WTC11 (cell line): ENCODE results near the gene TCHH. TPM values are rescaled to one million over a fixed set of nuclear protein-coding genes. Genes with fewer than 3 reads are reported as not detected.

Experiments
- ATAC-seq: fragments of 200-7000 bp; cut with Tn5 transposase; 2 replicates; pipeline ENCODE4 v1.10.0; 2021; ENCODE audit warnings: mild to moderate bottlenecking, moderate library complexity
- CTCF ChIA-PET: fragments of 300-600 bp; sonication (Branson Sonifier 250); formaldehyde crosslinking; loops from one replicate; lab custom pipeline; 2021; ENCODE audit warnings: antibody characterized with exemption; lab: Charles Lee
- POLR2A ChIA-PET: fragments of 350-600 bp; sonication (Branson Sonifier 250); formaldehyde crosslinking; loops from one replicate; lab custom pipeline; 2021; ENCODE audit warnings: antibody characterized with exemption; lab: Charles Lee
- DNase-seq: peaks from one replicate; pipeline ENCODE4 v3.0.0; 2021; ENCODE audit warnings: low spot score
- H3K27ac Mint-ChIP-seq: 2 replicates; pipeline ENCODE4 v1.8.0; 2021; ENCODE audit warnings: mixed read lengths
- H3K27me3 Mint-ChIP-seq: 2 replicates; pipeline ENCODE4 v1.8.0; 2021; ENCODE audit warnings: low read depth, mild to moderate bottlenecking, moderate library complexity, mixed read lengths
- H3K36me3 Mint-ChIP-seq: 2 replicates; pipeline ENCODE4 v1.8.0; 2021; ENCODE audit warnings: mixed read lengths
- H3K4me1 Mint-ChIP-seq: 2 replicates; pipeline ENCODE4 v1.8.0; 2022; ENCODE audit warnings: mixed read lengths
- H3K4me3 Mint-ChIP-seq: 2 replicates; pipeline ENCODE4 v1.8.0; 2021; ENCODE audit warnings: mild to moderate bottlenecking, moderate library complexity, mixed read lengths
- H3K9me3 Mint-ChIP-seq: 2 replicates; pipeline ENCODE4 v1.8.0; 2021; ENCODE audit warnings: mixed read lengths
- CREM ChIP-seq: sonication (generic); formaldehyde crosslinking; IDR thresholded peaks from 2 replicates; pipeline ENCODE4 v1.8.1; 2022; ENCODE audit warnings: mild to moderate bottlenecking, missing genetic modification reagents, moderate library complexity
- EMX1 ChIP-seq: fragments of 250-450 bp; sonication (Bioruptor Pico); IDR thresholded peaks from 2 replicates; pipeline ENCODE4 v1.8.0; 2021; ENCODE audit warnings: mild to moderate bottlenecking
- FOXP1 ChIP-seq: sonication (generic); formaldehyde crosslinking; IDR thresholded peaks from 2 replicates; pipeline ENCODE4 v1.8.0; 2022; ENCODE audit warnings: missing genetic modification reagents, mild to moderate bottlenecking, moderate library complexity, borderline replicate concordance
- FOXP4 ChIP-seq: sonication (generic); formaldehyde crosslinking; IDR thresholded peaks from 2 replicates; pipeline ENCODE4 v1.8.0; 2022; ENCODE audit warnings: mild to moderate bottlenecking, missing genetic modification reagents
- HMGA2 ChIP-seq: fragments of 250-450 bp; sonication (Bioruptor Pico); IDR thresholded peaks from 2 replicates; pipeline ENCODE4 v1.4.0; 2021; ENCODE audit warnings: mild to moderate bottlenecking, moderate library complexity
- IRF1 ChIP-seq: sonication (generic); formaldehyde crosslinking; IDR thresholded peaks from 2 replicates; pipeline ENCODE4 v1.8.0; 2023; ENCODE audit warnings: missing genetic modification reagents
- PRDM15 ChIP-seq: sonication (generic); formaldehyde crosslinking; IDR thresholded peaks from 2 replicates; pipeline ENCODE4 v1.8.0; 2022; ENCODE audit warnings: missing genetic modification reagents
- USF1 ChIP-seq: sonication (generic); formaldehyde crosslinking; IDR thresholded peaks from 2 replicates; pipeline ENCODE4 v1.8.0; 2022; ENCODE audit warnings: mild to moderate bottlenecking, missing genetic modification reagents
- ZNF219 ChIP-seq: sonication (generic); formaldehyde crosslinking; IDR thresholded peaks from 2 replicates; pipeline ENCODE4 v1.8.0; 2023; ENCODE audit warnings: missing genetic modification reagents, mild to moderate bottlenecking, borderline replicate concordance
- ZNF232 ChIP-seq: sonication (generic); formaldehyde crosslinking; IDR thresholded peaks from 2 replicates; pipeline ENCODE4 v1.8.0; 2022; ENCODE audit warnings: mild to moderate bottlenecking, missing genetic modification reagents
- ZNF263 ChIP-seq: sonication (generic); formaldehyde crosslinking; IDR thresholded peaks from 2 replicates; pipeline ENCODE4 v1.8.1; 2022; ENCODE audit warnings: low read depth, mild to moderate bottlenecking, moderate library complexity, missing genetic modification reagents
- ZNF396 ChIP-seq: fragments of 250-450 bp; sonication (Bioruptor Pico); IDR thresholded peaks from 2 replicates; pipeline ENCODE4 v1.8.0; 2021; ENCODE audit warnings: mild to moderate bottlenecking, moderate library complexity, borderline replicate concordance
- ZNF532 ChIP-seq: fragments of 250-450 bp; sonication (Bioruptor Pico); IDR thresholded peaks from 2 replicates; pipeline ENCODE4 v1.9.0; 2021; ENCODE audit warnings: mild to moderate bottlenecking, borderline replicate concordance
- ZNF671 ChIP-seq: fragments of 250-450 bp; sonication (Bioruptor Pico); IDR thresholded peaks from 2 replicates; pipeline ENCODE4 v1.8.0; 2021; ENCODE audit warnings: mild to moderate bottlenecking
- total RNA-seq: library from RNA; stranded (reverse); gene quantifications from 3 replicates; pipeline ENCODE4 v1.2.3, GENCODE V29; 2021
- TF ChIP-seq, protein P1 (sequence below): sonication (generic); formaldehyde crosslinking; IDR thresholded peaks from 2 replicates; pipeline ENCODE4 v1.8.1; 2022; ENCODE audit warnings: missing genetic modification reagents, borderline replicate concordance
- TF ChIP-seq, protein P2 (sequence below): fragments of 250-450 bp; sonication (Bioruptor Pico); IDR thresholded peaks from 2 replicates; pipeline ENCODE4 v1.9.0; 2021; ENCODE audit warnings: mild to moderate bottlenecking
- TF ChIP-seq, protein P3 (sequence below): sonication (generic); formaldehyde crosslinking; IDR thresholded peaks from 2 replicates; pipeline ENCODE4 v1.8.1; 2022; ENCODE audit warnings: low read depth, missing genetic modification reagents, borderline replicate concordance
- TF ChIP-seq, protein P4 (sequence below): sonication (generic); formaldehyde crosslinking; IDR thresholded peaks from 2 replicates; pipeline ENCODE4 v1.8.1; 2023; ENCODE audit warnings: mild to moderate bottlenecking, missing genetic modification reagents

The TCHH gene
- total RNA-seq, 1 experiment from 2014 or later: 0.04 TPM

DNA sequence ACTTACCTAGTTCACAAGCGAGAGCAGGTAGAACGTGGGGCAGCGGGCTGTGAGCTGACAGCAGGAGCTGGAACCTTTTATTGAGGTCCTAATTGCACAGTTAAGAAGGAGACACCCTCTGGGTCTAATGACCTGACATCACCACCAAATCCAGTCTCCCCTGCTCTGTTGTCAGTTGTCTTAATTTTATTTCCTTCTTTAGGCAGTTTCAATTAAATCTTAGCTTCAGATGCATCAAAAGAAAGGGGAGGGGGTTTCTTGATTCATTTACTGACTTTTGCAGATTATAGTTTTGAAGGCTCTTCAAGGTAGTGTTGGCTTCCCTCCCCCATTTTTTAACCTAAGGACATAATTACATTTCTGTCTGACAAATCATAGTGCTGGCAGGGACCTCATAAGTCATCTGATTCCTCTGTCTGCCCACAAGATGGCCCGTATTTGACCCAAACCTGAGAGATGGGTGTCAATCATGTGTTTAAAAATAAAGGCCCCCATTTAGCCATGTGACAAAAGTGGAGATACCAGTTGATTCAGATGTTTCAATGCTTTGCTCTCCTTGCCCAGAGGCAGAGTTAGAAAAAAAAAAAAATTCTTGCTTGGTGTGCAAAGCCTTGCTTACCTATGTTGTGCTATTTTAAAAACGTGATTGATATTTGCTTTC, 26.1 kb downstream of the TCHH start, which contains the start of gene TCHHL1 (continued):
- no peak for TF ChIP-seq PRDM15 (CRISPR knock-in tag)

DNA sequence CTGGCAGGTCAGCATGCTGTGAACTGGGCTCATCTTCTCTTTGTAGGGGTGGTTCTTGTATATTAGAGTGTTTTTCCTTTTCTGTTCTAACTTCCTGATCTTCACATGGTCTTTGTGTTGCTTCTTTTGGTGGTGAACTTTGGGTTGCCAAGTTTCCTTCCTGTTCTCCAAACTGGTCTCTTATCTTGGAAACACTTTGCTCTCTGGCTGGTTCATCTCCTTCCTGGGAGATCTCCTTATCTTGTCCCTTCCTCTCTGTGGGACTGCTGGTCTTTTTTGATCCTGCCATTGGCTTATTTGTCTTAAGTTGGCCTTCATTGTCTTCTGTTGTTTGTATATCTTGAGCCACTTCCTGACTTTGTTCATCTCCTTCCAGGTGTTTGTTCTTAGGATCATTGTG, 28.5 kb downstream of the TCHH start:
- H3K9me3 Mint-ChIP-seq: peaks cover 34% of the 10 kb centered on the region
- no peaks in the 10 kb centered on the region for H3K36me3 Mint-ChIP-seq
- POLR2A ChIA-PET: no interaction called here
- CTCF ChIA-PET: interaction anchor here (1.9 kb wide), 1 partner anchor 24 kb away, joined by 6 read pairs; no protein-coding TSS in a partner anchor
- ATAC-seq: no peak
- no peak overlapping the region for H3K4me3 Mint-ChIP-seq
- H3K27ac Mint-ChIP-seq: no peak overlapping the region
- no peaks in the 10 kb centered on the region for H3K4me1 Mint-ChIP-seq
- DNase-seq: no peak
- peaks cover 19% of the 10 kb centered on the region for H3K27me3 Mint-ChIP-seq
- no peak for TF ChIP-seq ZNF263 (CRISPR knock-in tag)
- no peak for TF ChIP-seq ZNF232
- no peak for TF ChIP-seq FOXP1
- no peak for TF ChIP-seq USF1 (CRISPR knock-in tag)
- TF ChIP-seq, protein P1, sequence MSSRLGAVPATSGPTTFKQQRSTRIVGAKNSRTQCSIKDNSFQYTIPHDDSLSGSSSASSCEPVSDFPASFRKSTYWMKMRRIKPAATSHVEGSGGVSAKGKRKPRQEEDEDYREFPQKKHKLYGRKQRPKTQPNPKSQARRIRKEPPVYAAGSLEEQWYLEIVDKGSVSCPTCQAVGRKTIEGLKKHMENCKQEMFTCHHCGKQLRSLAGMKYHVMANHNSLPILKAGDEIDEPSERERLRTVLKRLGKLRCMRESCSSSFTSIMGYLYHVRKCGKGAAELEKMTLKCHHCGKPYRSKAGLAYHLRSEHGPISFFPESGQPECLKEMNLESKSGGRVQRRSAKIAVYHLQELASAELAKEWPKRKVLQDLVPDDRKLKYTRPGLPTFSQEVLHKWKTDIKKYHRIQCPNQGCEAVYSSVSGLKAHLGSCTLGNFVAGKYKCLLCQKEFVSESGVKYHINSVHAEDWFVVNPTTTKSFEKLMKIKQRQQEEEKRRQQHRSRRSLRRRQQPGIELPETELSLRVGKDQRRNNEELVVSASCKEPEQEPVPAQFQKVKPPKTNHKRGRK (CRISPR knock-in tag): no peak
- no peak for TF ChIP-seq ZNF219 (CRISPR knock-in tag)
- no peak for TF ChIP-seq CREM (CRISPR knock-in tag)
- no peak for TF ChIP-seq ZNF396 (CRISPR knock-in tag)
- no peak for TF ChIP-seq EMX1 (CRISPR knock-in tag)
- no peak for TF ChIP-seq ZNF532 (CRISPR knock-in tag)
- no peak for TF ChIP-seq FOXP4 (CRISPR knock-in tag)
- TF ChIP-seq, protein P2, sequence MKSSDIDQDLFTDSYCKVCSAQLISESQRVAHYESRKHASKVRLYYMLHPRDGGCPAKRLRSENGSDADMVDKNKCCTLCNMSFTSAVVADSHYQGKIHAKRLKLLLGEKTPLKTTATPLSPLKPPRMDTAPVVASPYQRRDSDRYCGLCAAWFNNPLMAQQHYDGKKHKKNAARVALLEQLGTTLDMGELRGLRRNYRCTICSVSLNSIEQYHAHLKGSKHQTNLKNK: no peak
- no peak for TF ChIP-seq HMGA2 (CRISPR knock-in tag)
- TF ChIP-seq, protein P3, sequence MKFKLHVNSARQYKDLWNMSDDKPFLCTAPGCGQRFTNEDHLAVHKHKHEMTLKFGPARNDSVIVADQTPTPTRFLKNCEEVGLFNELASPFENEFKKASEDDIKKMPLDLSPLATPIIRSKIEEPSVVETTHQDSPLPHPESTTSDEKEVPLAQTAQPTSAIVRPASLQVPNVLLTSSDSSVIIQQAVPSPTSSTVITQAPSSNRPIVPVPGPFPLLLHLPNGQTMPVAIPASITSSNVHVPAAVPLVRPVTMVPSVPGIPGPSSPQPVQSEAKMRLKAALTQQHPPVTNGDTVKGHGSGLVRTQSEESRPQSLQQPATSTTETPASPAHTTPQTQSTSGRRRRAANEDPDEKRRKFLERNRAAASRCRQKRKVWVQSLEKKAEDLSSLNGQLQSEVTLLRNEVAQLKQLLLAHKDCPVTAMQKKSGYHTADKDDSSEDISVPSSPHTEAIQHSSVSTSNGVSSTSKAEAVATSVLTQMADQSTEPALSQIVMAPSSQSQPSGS: no peak
- no peak for TF ChIP-seq IRF1
- TF ChIP-seq, protein P4, sequence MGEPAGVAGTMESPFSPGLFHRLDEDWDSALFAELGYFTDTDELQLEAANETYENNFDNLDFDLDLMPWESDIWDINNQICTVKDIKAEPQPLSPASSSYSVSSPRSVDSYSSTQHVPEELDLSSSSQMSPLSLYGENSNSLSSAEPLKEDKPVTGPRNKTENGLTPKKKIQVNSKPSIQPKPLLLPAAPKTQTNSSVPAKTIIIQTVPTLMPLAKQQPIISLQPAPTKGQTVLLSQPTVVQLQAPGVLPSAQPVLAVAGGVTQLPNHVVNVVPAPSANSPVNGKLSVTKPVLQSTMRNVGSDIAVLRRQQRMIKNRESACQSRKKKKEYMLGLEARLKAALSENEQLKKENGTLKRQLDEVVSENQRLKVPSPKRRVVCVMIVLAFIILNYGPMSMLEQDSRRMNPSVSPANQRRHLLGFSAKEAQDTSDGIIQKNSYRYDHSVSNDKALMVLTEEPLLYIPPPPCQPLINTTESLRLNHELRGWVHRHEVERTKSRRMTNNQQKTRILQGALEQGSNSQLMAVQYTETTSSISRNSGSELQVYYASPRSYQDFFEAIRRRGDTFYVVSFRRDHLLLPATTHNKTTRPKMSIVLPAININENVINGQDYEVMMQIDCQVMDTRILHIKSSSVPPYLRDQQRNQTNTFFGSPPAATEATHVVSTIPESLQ (CRISPR knock-in tag): no peak
- no peak for TF ChIP-seq ZNF671 (CRISPR knock-in tag)
